WTC11 (cell line): ENCODE measurements around the gene VGLL3. TPM values are rescaled to one million over a fixed set of nuclear protein-coding genes. Genes with fewer than 3 reads are reported as not detected.

Experiments
- ATAC-seq: fragments of 200-7000 bp; cut with Tn5 transposase; 2 replicates; pipeline ENCODE4 v1.10.0; 2021; ENCODE audit warnings: mild to moderate bottlenecking, moderate library complexity
- CTCF ChIA-PET: fragments of 300-600 bp; sonication (Branson Sonifier 250); formaldehyde crosslinking; loops from one replicate; lab custom pipeline; 2021; ENCODE audit warnings: antibody characterized with exemption; lab: Charles Lee
- POLR2A ChIA-PET: fragments of 350-600 bp; sonication (Branson Sonifier 250); formaldehyde crosslinking; loops from one replicate; lab custom pipeline; 2021; ENCODE audit warnings: antibody characterized with exemption; lab: Charles Lee
- DNase-seq: peaks from one replicate; pipeline ENCODE4 v3.0.0; 2021; ENCODE audit warnings: low spot score
- H3K27ac Mint-ChIP-seq: 2 replicates; pipeline ENCODE4 v1.8.0; 2021; ENCODE audit warnings: mixed read lengths
- H3K27me3 Mint-ChIP-seq: 2 replicates; pipeline ENCODE4 v1.8.0; 2021; ENCODE audit warnings: low read depth, mild to moderate bottlenecking, moderate library complexity, mixed read lengths
- H3K36me3 Mint-ChIP-seq: 2 replicates; pipeline ENCODE4 v1.8.0; 2021; ENCODE audit warnings: mixed read lengths
- H3K4me1 Mint-ChIP-seq: 2 replicates; pipeline ENCODE4 v1.8.0; 2022; ENCODE audit warnings: mixed read lengths
- H3K4me3 Mint-ChIP-seq: 2 replicates; pipeline ENCODE4 v1.8.0; 2021; ENCODE audit warnings: mild to moderate bottlenecking, moderate library complexity, mixed read lengths
- H3K9me3 Mint-ChIP-seq: 2 replicates; pipeline ENCODE4 v1.8.0; 2021; ENCODE audit warnings: mixed read lengths
- ATF6 ChIP-seq: sonication (generic); formaldehyde crosslinking; IDR thresholded peaks from 2 replicates; pipeline ENCODE4 v1.8.1; 2023; ENCODE audit warnings: mild to moderate bottlenecking, missing genetic modification reagents
- CBFB ChIP-seq: sonication (generic); formaldehyde crosslinking; IDR thresholded peaks from 2 replicates; pipeline ENCODE4 v1.8.1; 2022; ENCODE audit warnings: mild to moderate bottlenecking, low read depth, missing genetic modification reagents
- CDX4 ChIP-seq: fragments of 250-450 bp; sonication (Bioruptor Pico); IDR thresholded peaks from 2 replicates; pipeline ENCODE4 v1.9.0; 2021; ENCODE audit warnings: moderate library complexity, mild to moderate bottlenecking, inconsistent platforms, borderline replicate concordance
- E2F1 ChIP-seq: sonication (generic); formaldehyde crosslinking; IDR thresholded peaks from 2 replicates; pipeline ENCODE4 v1.8.0; 2022; ENCODE audit warnings: mild to moderate bottlenecking, missing genetic modification reagents
- EMX1 ChIP-seq: fragments of 250-450 bp; sonication (Bioruptor Pico); IDR thresholded peaks from 2 replicates; pipeline ENCODE4 v1.8.0; 2021; ENCODE audit warnings: mild to moderate bottlenecking
- ESRRA ChIP-seq: sonication (generic); formaldehyde crosslinking; IDR thresholded peaks from 2 replicates; pipeline ENCODE4 v1.8.1; 2022; ENCODE audit warnings: mild to moderate bottlenecking, missing genetic modification reagents, borderline replicate concordance
- ETV6 ChIP-seq: sonication (generic); formaldehyde crosslinking; IDR thresholded peaks from 2 replicates; pipeline ENCODE4 v1.8.1; 2022; ENCODE audit warnings: mild to moderate bottlenecking, missing genetic modification reagents
- HMGXB4 ChIP-seq: sonication (generic); formaldehyde crosslinking; IDR thresholded peaks from 2 replicates; pipeline ENCODE4 v1.8.1; 2023; ENCODE audit warnings: mild to moderate bottlenecking, moderate library complexity, missing genetic modification reagents
- IRF2 ChIP-seq: sonication (generic); formaldehyde crosslinking; IDR thresholded peaks from 2 replicates; pipeline ENCODE4 v1.8.0; 2022; ENCODE audit warnings: low read depth, missing genetic modification reagents, borderline replicate concordance
- JAZF1 ChIP-seq: fragments of 250-450 bp; sonication (Bioruptor Pico); IDR thresholded peaks from 2 replicates; pipeline ENCODE4 v1.9.0; 2021; ENCODE audit warnings: moderate library complexity, mild to moderate bottlenecking, inconsistent platforms
- JUN ChIP-seq: sonication (generic); formaldehyde crosslinking; IDR thresholded peaks from 2 replicates; pipeline ENCODE4 v1.8.0; 2023; ENCODE audit warnings: mild to moderate bottlenecking, missing genetic modification reagents
- MLX ChIP-seq: sonication (generic); formaldehyde crosslinking; IDR thresholded peaks from 2 replicates; pipeline ENCODE4 v1.8.1; 2023; ENCODE audit warnings: mild to moderate bottlenecking, missing genetic modification reagents, moderate library complexity
- NFYB ChIP-seq: sonication (generic); formaldehyde crosslinking; conservative IDR thresholded peaks from 2 replicates; pipeline ENCODE4 v1.8.0; 2022; ENCODE audit warnings: low read depth, missing genetic modification reagents
- NR3C1 ChIP-seq: sonication (generic); formaldehyde crosslinking; conservative IDR thresholded peaks from 2 replicates; pipeline ENCODE4 v1.8.1; 2023; ENCODE audit warnings: low read depth, mild to moderate bottlenecking, missing genetic modification reagents
- OVOL2 ChIP-seq: fragments of 250-450 bp; sonication (Bioruptor Pico); IDR thresholded peaks from 2 replicates; pipeline ENCODE4 v1.9.0; 2021; ENCODE audit warnings: mild to moderate bottlenecking, borderline replicate concordance
- TCF7 ChIP-seq: sonication (generic); formaldehyde crosslinking; IDR thresholded peaks from 2 replicates; pipeline ENCODE4 v1.8.0; 2022; ENCODE audit warnings: mild to moderate bottlenecking, low read depth, missing genetic modification reagents, moderate library complexity
- TEAD4 ChIP-seq: sonication (generic); formaldehyde crosslinking; IDR thresholded peaks from 2 replicates; pipeline ENCODE4 v1.8.0; 2022; ENCODE audit warnings: mild to moderate bottlenecking, missing genetic modification reagents
- ZNF121 ChIP-seq: sonication (generic); formaldehyde crosslinking; IDR thresholded peaks from 2 replicates; pipeline ENCODE4 v1.8.0; 2023; ENCODE audit warnings: missing genetic modification reagents
- ZNF263 ChIP-seq: sonication (generic); formaldehyde crosslinking; IDR thresholded peaks from 2 replicates; pipeline ENCODE4 v1.8.1; 2022; ENCODE audit warnings: low read depth, mild to moderate bottlenecking, moderate library complexity, missing genetic modification reagents
- ZNF317 ChIP-seq: sonication (generic); formaldehyde crosslinking; IDR thresholded peaks from 2 replicates; pipeline ENCODE4 v1.8.1; 2023; ENCODE audit warnings: low read depth, mild to moderate bottlenecking, moderate library complexity, missing genetic modification reagents, borderline replicate concordance
- ZNF512 ChIP-seq: sonication (generic); formaldehyde crosslinking; IDR thresholded peaks from 2 replicates; pipeline ENCODE4 v1.8.1; 2022; ENCODE audit warnings: missing genetic modification reagents, borderline replicate concordance
- ZNF671 ChIP-seq: fragments of 250-450 bp; sonication (Bioruptor Pico); IDR thresholded peaks from 2 replicates; pipeline ENCODE4 v1.8.0; 2021; ENCODE audit warnings: mild to moderate bottlenecking
- total RNA-seq: library from RNA; stranded (reverse); gene quantifications from 3 replicates; pipeline ENCODE4 v1.2.3, GENCODE V29; 2021

Gene VGLL3
- total RNA-seq, 1 experiment from 2014 or later = 10.4 TPM

- TF ChIP-seq ZNF512 (CRISPR knock-in tag) (no peak), JUN (no peak), ATF6 (CRISPR knock-in tag) (no peak), HMGXB4 (no peak), NFYB (CRISPR knock-in tag) (no peak), E2F1 (CRISPR knock-in tag) (no peak), MLX (no peak), ESRRA (CRISPR knock-in tag) (no peak), ZNF671 (CRISPR knock-in tag) (no peak), NR3C1 (CRISPR knock-in tag) (no peak)
Measured at GRCh38 chr3:86958534-86958933, 32.4 kb downstream of the VGLL3 start (continued).

- POLR2A ChIA-PET = no interaction called here
- DNase-seq = no peak
- H3K27ac Mint-ChIP-seq = no peak overlapping the region
- TF ChIP-seq ZNF121 (CRISPR knock-in tag) (no peak), OVOL2 (no peak), ESRRA (CRISPR knock-in tag) (no peak), ZNF317 (CRISPR knock-in tag) (no peak), EMX1 (no peak), ATF6 (CRISPR knock-in tag) (no peak), ETV6 (CRISPR knock-in tag) (no peak), CDX4 (CRISPR knock-in tag) (no peak), MLX (no peak), JAZF1 (CRISPR knock-in tag) (no peak), TEAD4 (no peak), ZNF512 (CRISPR knock-in tag) (no peak), CBFB (CRISPR knock-in tag) (no peak), ZNF263 (CRISPR knock-in tag) (no peak), TCF7 (no peak), HMGXB4 (no peak), IRF2 (CRISPR knock-in tag) (no peak)
Measured at GRCh38 chr3:86954747-86955146, 36.2 kb downstream of the VGLL3 start.

More at GRCh38 chr3:86954747-86955146, 36.2 kb downstream of the VGLL3 start:
- Mint-ChIP-seq H3K4me1 (peaks cover 37% of the 10 kb centered on the region), H3K4me3 (no peak overlapping the region), H3K27me3 (no peaks in the 10 kb centered on the region), H3K36me3 (no peaks in the 10 kb centered on the region), H3K9me3 (no peaks in the 10 kb centered on the region)
- CTCF ChIA-PET = no interaction called here
- no peak for ATAC-seq
